Stimulated activated CD8-positive, alpha-beta memory T cell treated with anti-CD3 and anti-CD28 coated beads, Interleukin-4, amount 100 ng/mL, for 24 hours (primary cell): ENCODE results near the gene NINL.

Experiments used
- DNase-seq: peaks from one replicate; pipeline ENCODE4 v3.0.0-alpha.2; 2020; ENCODE audit warnings: low read depth

NINL gene

DNA sequence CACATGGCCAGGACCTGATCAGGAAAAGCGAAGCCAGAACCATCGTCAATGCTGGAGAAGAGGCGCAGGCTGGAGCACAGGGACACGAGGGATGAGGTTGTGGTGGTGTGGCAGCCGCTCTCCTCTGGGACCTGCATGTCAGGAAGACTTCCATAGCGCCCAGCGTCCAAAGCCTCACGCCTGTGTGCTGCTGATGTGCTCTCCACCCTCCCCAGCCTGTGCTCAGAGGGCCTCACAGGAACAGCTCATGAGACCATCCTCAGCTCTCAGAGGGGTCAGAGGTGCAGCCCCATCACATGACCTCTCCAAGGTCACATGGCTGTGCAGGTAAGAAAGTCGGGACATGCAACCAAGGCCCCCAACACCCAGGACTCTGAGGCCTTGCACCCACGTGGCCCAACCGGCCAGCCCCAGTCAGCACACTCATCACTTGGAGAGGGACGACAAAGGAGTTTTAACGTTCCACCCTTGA lies 84.4 kb downstream of the NINL start:
- no peak for DNase-seq

DNA sequence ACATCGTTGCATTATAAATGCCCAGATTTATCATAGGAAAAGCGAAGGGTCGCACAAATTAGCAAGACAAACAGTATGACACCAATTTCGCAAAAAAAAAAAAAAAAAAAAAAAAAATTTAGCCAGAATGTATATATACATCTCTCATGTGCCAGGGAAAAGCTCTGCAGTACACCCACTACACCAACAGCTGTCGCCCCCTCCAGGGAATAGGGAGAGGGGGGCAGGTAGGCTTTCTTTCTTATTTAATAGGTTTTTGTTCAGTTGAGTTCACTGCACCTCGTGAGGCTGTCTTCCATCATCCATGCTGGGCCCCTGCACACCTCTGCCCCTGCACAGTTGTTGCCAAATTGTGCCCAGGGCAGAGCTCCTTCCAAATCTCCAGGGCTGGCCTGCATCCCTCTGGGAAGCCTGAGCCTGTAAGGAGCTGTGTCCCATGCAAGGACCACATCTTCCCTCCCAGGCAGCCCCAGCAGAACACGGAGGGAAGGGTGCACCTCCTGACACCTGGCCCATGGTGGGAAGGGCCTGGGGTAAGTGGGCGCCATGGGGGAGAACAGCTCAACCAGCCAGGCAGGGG lies 85.4 kb downstream of the NINL start:
- no peak for DNase-seq

DNA sequence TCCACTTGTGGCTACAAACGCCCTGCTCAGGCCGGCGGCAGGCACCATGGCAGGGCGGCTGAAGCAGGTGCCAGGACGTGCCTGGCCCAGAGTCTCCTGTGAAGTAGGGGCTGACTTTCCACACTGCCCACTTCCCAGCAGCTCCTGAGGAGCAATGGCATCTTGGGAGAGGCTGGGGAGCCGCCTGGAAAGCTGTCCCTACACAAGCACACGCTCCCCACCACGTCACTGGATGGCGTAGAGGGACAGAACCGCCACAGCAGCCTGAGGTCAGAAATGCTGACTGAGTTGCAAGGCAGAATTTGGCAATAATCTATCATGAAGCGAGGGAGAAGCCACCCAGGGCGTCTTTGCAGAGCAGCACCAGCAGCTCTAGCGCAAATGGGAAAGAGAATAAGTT lies 86.3 kb downstream of the NINL start:
- no peak for DNase-seq

DNA sequence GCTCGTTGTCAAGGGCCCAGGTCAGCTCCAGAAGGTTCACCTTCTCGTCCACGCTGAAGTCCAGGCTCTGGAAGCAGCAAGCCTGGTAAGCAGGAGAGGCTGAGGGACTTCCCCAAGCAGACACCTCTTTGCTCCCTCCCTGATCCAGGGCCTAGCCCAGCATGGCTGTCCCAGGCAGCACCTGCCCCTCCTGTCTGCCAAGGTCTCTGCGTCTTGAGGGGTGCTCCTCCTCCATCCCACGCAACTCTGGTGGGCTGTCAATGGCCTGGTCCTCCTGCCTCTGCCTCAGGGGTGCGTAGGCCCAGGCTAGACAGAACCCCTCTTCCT lies 87.1 kb downstream of the NINL start:
- DNase-seq: no peak

- DNase-seq: no peak
These were observed 87.6 kb downstream of the NINL start for GRCh38 chr20:25497586-25498279.

DNA sequence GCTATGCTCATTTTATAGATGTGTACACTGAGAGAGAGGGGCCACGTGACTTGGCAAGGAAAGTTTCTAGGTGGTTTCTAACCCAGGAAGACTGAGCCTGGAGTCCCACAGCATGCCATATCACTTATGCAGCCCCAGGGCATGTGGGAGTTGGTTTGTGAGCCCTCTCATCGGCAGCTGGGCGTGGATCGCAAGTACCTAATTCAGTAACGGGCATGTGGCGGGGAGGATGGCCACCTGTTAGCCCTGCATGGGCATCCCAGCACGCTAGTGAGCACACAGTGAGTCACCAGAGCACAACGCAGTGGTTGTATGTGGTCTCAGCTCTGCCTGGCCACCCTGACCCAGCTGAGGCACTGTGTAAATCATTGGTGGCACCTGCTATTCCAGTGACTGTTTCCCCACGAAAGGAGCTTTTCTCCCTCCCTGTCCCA lies 88.3 kb downstream of the NINL start:
- no peak for DNase-seq

DNA sequence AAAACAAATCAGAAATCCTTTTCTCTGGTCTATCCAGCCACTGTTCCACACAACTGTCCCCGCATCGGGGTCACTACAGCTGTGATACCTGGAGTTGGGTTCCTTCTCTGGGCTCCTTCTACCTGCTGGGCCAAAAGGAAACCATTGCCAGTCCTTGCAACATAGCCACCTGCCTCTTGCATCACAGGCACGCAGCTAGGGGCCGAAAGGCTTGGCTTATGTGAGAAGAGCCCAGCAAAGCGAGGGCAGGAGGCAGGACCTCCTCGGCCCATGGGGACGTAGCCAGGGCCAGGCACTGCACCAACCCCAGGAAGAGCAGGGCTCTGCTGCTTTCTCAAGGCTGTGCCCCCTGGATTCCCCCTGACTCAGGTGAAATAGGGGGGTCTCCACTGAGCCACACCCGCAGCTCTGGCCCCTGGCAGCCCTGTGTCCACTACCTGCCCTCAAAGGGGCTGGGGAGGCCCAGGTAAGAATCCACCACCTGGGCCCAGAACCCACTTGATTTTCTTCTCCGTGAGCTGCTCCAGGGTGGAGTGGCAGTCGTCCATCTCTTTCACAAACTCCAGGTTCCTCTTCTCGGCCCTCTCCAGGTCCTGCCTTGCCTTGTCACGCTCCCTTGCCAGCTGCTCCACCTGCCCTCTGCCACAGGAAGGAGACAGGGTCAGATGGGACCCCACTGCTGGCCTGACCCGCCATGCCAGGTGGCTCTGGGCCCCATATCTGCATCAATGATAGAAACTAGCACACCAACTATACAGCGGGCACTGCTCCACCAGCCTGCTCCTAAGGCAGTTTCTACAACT lies 89.0 kb downstream of the NINL start:
- no peak for DNase-seq

GRCh38 chr20:25495189-25495824 lies 90.0 kb downstream of the NINL start:
- no peak for DNase-seq

DNA sequence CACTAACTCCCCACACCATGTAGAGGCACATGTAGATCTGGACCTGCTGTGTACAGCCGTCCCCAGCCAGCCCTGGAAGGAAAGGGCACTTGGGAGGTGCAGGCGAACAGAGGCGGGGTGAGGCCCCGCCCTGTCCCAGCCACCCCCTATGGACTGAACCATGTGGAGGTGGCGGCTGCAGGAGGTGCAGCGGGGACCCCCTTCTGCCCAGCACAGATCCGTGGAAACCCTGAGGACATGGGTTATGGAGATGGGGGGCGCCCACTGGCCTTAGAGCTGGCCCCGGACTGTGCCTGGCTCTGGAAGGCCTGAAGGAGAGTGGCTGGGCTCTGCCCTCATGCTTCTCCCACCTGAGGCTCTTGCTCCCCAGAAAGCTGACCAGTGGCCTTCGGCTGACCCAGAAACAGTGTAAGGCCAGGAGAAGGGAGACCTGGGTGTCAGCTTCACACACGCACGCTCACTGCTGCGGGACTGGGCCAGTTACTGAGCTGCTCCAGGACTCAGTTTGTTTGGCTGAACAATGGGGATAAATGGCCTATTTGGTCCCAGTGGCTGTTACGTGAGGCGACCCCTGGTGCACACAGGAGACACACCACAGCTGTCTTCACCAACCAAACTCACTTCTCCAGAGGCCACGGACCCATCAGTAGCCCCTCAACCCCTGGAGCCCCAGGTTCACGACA lies 90.7 kb downstream of the NINL start:
- DNase-seq: no peak

GRCh38 chr20:25493748-25494505 lies 91.4 kb downstream of the NINL start:
- DNase-seq: no peak

DNA sequence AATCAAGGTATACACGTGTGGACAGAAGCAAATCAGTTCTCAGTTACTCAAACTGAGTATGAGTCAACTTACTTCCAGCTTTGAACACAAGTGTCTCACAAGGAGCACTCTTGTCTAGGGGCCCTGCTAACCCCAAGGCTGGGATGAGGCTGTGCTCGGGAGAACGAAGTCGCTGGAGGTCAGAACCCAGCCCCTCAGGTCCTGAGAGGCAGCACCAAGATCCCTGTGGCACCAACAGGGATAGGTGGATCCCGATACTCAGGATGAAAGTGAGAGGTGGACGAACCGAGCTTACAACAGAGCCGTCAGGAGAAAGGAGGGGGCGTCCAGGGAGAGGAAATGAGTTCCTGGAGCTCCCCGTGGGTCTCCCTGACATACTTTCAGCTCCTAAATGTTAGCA lies 92.2 kb downstream of the NINL start:
- no peak for DNase-seq

- DNase-seq: no peak
These were observed 93.8 kb downstream of the NINL start for GRCh38 chr20:25491446-25492038.

- no peak for DNase-seq
These were observed 94.5 kb downstream of the NINL start for GRCh38 chr20:25490656-25491445.

- DNase-seq: no peak
These were observed 96.0 kb downstream of the NINL start for GRCh38 chr20:25489221-25489871.

- DNase-seq: no peak
These were observed 97.4 kb downstream of the NINL start for GRCh38 chr20:25487975-25488374.

- DNase-seq: no peak
These were observed 98.0 kb downstream of the NINL start for GRCh38 chr20:25487306-25487705.

GRCh38 chr20:25486377-25486776 lies 99.0 kb downstream of the NINL start:
- DNase-seq: no peak

DNA sequence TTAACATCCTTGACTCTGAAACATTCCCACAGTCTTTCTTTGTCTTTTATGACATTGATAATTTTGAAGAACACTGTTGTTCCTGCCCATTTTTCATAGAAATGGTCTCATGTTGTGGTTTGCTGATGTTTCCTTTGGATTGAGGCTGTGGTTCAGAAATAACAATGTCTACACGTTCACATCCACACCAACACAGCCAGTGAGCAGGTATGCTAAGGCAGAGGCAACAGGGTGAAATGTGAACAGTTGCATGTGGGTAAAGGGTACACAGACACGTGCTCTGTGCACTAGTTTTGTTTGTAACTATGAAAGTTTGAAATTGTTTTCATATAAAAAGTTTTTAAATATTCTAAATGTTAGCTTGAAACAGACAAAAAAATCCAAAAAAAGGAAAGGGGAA lies 99.5 kb downstream of the NINL start:
- no peak for DNase-seq

DNA sequence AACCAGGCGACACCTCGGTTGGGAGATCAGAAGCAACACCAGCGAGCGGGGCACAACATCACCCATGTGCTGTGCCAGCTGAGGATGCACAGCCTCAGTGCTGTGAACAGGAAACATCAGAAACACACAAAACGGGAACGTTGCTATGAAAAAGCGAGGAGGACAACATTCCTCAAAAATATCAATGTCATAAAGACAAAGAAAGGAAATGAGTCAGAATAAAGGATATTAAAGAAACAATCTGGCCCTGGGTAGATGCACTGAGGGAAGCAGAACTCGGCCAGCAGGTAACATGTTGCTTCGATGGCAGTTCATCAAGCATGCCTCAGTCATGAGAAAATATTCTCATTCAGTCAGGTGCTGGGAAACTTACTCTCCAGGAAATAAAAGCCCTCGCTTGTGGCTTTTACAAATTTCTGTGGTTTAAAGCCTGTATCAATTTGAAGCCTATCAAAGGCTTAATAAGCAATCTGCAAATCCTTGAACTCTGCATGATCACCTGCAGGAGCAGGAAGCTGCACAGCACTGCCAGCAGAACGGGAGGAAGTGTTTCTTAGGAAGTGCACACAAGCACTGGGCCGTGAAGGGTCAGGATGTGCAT lies 100.3 kb downstream of the NINL start:
- DNase-seq: no peak
